GM18526 (cell line): ENCODE measurements around the gene IGFBP2.

Source experiments
- POLR2A ChIP-seq: IDR thresholded peaks from 3 replicates; pipeline ENCODE4 v1.6.1; 2011; ENCODE audit not compliant: insufficient read length; ENCODE audit errors: extremely low read depth

The IGFBP2 gene

GRCh38 chr2:216604458-216604857 is 28.8 kb upstream of the IGFBP2 start:
- TF ChIP-seq POLR2A: no peak

- TF ChIP-seq POLR2A: no peak
These were observed 26.5 kb upstream of the IGFBP2 start for GRCh38 chr2:216606551-216607276.

DNA sequence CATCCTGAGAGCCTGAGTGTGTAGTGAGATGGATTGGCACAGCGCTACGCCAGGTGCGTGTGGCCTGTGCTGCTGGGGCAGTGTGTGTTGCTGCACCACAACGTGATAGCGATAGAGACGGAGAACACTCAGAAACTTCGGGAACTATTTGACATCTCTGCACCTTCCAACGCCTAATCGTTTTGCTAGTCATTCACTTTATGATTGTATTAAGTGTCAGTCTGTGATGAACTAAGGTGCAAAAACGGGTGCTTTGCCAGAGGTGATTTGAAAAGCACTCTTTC is 26.0 kb upstream of the IGFBP2 start:
- TF ChIP-seq POLR2A: no peak

- no peak for TF ChIP-seq POLR2A
These were observed 24.7 kb upstream of the IGFBP2 start for GRCh38 chr2:216608525-216608924.

DNA sequence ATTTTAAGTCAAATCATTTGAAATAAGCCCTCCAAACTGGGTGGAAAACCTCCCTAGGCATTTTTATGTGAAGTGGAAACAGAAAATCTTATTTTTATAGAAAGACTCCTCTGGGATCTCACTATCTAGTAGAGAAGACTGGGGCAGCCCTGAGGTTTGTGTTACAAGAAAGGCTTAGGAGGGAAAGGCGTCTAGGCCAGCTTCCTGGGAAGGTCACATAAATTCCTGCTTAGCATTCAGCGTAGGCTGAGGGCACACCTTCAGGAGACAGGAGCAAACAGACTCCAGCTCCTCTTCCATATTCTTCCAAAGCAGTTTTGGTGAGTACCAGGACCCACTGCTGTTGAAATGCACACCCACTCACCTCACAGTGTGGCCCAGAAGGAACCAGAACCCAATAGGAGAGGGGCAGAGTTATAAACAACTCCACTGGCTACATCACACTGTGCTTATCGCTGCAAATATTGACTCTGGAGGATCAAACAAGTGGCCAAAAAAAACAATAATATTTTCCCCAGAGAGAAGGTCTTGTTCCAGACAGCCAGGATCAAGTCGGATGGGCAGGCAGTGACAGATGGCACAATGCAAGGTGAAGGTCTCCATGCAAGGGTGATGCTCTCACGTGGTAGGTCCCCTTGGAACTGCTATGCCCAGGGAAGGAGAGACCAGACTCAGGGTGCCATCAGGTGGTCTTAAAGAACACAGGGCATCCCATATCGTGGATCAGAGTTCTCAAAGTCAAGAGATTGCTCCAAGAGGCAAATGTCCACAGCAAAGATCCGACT is 17.7 kb upstream of the IGFBP2 start:
- no peak for TF ChIP-seq POLR2A

- no peak for TF ChIP-seq POLR2A
These were observed 17.0 kb upstream of the IGFBP2 start for GRCh38 chr2:216616083-216616678.

DNA sequence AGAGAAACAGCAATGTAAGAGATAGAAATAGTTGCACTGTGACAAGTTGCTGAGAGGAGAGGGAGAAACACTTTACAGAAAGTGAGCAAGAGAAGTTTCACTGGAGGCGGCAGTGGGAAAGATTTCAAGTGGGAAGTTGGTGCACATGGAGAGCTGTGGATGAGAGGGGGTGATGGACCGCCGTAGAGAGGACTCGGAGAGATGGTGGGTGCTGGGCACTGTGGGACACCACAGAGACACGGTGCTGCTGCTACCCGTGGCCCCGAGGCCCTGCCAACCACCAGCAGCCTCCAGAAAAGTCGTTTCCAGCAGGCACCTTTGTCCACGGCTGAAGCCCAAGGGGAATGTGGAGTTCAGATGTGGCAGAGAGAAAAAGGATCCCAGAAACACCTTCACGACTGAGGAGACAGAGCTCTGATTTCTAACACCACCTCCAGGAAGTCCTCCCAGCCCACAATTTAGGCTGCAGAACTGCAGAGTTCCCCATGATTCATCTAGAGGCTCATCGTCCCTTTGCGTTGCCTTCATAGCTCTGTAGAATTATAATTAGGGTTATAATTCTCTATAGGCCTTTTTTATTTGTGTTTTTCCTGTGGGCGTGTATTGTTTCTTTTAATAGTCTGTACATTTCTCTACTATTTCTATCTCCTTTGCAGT is 15.9 kb upstream of the IGFBP2 start:
- TF ChIP-seq POLR2A: no peak

DNA sequence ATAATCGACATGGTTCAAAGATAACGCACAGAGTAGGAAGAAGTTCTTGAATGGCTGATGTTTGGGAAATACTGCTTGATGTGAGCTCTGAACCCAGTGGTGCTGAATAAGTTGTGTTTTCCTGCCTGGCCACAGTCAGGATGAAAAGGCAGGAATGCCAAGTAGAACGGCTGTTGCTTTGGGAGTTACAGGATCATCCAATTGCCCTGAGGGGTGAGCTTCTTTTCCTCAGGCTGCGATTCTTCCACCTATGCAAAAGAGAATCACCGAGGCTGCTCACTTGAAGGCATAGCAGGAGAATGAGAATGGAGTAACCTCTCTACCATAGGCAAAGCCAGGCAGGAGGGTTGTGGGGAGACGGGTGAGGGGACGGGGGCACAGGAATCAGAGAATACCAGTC is 14.4 kb upstream of the IGFBP2 start:
- TF ChIP-seq POLR2A: no peak

- no peak for TF ChIP-seq POLR2A
These were observed 13.5 kb upstream of the IGFBP2 start for GRCh38 chr2:216619411-216620393.

- no peak for TF ChIP-seq POLR2A
These were observed 12.4 kb upstream of the IGFBP2 start for GRCh38 chr2:216620786-216621185.

- TF ChIP-seq POLR2A: no peak
These were observed 11.9 kb upstream of the IGFBP2 start for GRCh38 chr2:216621292-216621691.

GRCh38 chr2:216622526-216622925 is 10.7 kb upstream of the IGFBP2 start:
- TF ChIP-seq POLR2A: no peak

DNA sequence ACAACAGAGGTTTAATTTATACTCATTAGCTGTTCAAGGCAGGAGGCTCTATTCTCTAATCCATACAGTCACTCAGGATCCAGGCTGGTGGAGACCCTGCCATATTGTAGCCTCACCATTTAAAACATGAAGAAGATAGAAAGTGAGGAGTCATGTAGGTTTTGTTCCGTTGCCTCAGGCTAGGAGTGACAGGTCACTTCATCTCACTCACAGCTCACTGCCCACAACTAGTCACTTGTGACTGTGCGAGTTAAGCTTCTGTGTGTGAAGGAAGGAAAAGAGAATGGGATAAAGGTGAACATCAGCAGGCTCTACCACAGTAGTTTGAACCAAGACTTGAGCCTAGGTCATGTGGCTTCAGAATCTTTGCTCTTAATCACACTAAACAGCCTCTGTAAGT is 9.0 kb upstream of the IGFBP2 start:
- no peak for TF ChIP-seq POLR2A

DNA sequence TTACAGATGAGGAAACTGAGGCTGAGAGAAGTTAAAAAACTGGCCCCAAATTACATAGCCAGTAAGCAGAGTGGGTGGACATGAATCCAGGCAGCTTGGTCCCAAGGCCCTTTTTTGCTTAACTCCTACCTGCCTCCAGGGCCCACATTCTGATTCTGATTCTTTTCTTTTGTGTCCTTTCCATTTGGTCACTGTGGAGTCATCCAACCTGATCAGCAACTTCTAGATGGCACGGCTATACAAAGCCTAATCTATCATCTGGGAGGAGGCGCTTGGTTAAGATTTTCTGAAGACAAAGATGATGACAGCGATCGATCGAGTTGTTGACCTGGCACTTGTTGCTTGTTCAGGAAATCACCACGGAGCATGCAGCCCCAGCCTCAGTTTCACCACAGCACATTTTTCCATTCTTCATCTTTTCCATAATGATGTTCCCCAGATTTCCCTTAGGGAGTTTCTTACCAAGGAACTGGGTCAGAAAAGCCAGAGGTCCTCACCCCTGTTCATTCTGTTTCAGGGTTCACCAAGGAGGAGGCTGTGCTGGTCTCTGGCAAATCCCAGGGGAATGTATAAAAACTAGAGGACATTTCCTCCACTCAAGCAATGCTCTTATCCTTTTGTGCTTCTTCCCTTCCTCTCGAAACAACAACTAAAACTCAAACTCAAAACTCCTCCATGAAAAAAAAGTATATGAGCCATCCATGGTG is 6.9 kb upstream of the IGFBP2 start:
- TF ChIP-seq POLR2A: no peak
